MCF 10A (cell line): ENCODE results near the gene CDKL1. TPM values are rescaled to one million over a fixed set of nuclear protein-coding genes. Genes with fewer than 3 reads are reported as not detected.
"Not testable (repeated sequence)": the region's sequence is repeated elsewhere in the genome, so short reads cannot be mapped to it uniquely, and the experiment has no call there.

Source experiments
- BruUV-seq: library from RNA; stranded (reverse); fragments of 400-500 nt; replicated peaks from 2 replicates; lab custom pipeline; 2021; lab: Mats Ljungman, UMichigan
- CTCF ChIA-PET: fragments of 300-600 bp; sonication (Branson Sonifier 250); formaldehyde crosslinking; extraction: SDS; loops from one replicate; lab custom pipeline; 2021; ENCODE audit warnings: antibody characterized with exemption, inconsistent platforms; lab: Yijun Ruan, JAX
- POLR2A ChIA-PET: fragments of 300-600, 350-650 bp; sonication (Branson Sonifier 250); formaldehyde crosslinking; extraction: SDS; loops from one replicate; lab custom pipeline; 2020; ENCODE audit warnings: antibody characterized with exemption, inconsistent platforms; lab: Yijun Ruan, JAX
- DNase-seq: peaks from one replicate; pipeline ENCODE4 v3.0.0-alpha.2; 2018; ENCODE audit not compliant: unreplicated experiment
- H3K27ac Mint-ChIP-seq: one replicate; pipeline ENCODE4 v1.8.0; 2022; ENCODE audit warnings: mild to moderate bottlenecking, low read depth, mixed read lengths; ENCODE audit not compliant: unreplicated experiment
- H3K27me3 Mint-ChIP-seq: one replicate; pipeline ENCODE4 v1.8.0; 2022; ENCODE audit warnings: mixed read lengths; ENCODE audit not compliant: insufficient read depth, unreplicated experiment
- H3K36me3 Mint-ChIP-seq: one replicate; pipeline ENCODE4 v1.8.0; 2022; ENCODE audit warnings: mild to moderate bottlenecking, moderate library complexity, mixed read lengths; ENCODE audit not compliant: insufficient read depth, unreplicated experiment
- H3K4me1 Mint-ChIP-seq: one replicate; pipeline ENCODE4 v1.8.0; 2022; ENCODE audit warnings: mixed read lengths; ENCODE audit not compliant: insufficient read depth, unreplicated experiment
- H3K4me3 Mint-ChIP-seq: one replicate; pipeline ENCODE4 v1.8.0; 2022; ENCODE audit warnings: mild to moderate bottlenecking, moderate library complexity, mixed read lengths; ENCODE audit not compliant: unreplicated experiment
- H3K9me3 Mint-ChIP-seq: one replicate; pipeline ENCODE4 v1.8.0; 2022; ENCODE audit warnings: mixed read lengths; ENCODE audit not compliant: unreplicated experiment
- intact Hi-C: fragments of 100-400 bp; cut with micrococcal nuclease; formaldehyde crosslinking; loops from 2 replicates; pipeline ENCODE4 v1.14.1; 2022
- total RNA-seq: library from RNA; stranded (reverse); gene quantifications from 2 replicates; pipeline ENCODE4 v1.2.3, GENCODE V29; 2022
- TF ChIP-seq, protein P1 (sequence below): fragments of 200-600 bp; IDR thresholded peaks from one replicate; pipeline ENCODE4 v1.8.0; 2022; ENCODE audit warnings: antibody characterized with exemption, mild to moderate bottlenecking; ENCODE audit not compliant: unreplicated experiment

Gene CDKL1
- total RNA-seq, 1 experiment from 2014 or later: 26.3 TPM

DNA sequence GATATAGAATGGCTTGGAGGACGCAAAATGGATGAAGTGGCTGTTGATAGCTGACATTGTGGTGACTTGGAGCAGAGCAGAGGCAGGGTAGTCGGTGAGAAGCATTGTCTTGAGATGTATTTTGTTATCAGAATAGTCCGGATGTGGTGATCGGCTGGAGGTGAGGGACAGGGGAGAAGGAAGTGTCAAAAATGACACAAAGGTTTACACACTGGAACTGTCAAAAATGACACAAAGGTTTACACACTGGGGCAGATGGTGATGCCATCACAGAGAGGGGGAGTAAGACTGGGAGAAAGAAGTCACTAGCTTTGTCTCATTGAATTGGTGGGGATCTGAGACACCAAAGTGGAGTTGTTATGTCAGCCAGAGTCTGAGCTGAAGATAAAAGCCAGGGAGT is 30.1 kb downstream of the CDKL1 start:
- no TSS peak for BruUV-seq
- intact Hi-C loops: no loop called here
- TF ChIP-seq, protein P1, sequence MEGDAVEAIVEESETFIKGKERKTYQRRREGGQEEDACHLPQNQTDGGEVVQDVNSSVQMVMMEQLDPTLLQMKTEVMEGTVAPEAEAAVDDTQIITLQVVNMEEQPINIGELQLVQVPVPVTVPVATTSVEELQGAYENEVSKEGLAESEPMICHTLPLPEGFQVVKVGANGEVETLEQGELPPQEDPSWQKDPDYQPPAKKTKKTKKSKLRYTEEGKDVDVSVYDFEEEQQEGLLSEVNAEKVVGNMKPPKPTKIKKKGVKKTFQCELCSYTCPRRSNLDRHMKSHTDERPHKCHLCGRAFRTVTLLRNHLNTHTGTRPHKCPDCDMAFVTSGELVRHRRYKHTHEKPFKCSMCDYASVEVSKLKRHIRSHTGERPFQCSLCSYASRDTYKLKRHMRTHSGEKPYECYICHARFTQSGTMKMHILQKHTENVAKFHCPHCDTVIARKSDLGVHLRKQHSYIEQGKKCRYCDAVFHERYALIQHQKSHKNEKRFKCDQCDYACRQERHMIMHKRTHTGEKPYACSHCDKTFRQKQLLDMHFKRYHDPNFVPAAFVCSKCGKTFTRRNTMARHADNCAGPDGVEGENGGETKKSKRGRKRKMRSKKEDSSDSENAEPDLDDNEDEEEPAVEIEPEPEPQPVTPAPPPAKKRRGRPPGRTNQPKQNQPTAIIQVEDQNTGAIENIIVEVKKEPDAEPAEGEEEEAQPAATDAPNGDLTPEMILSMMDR: no peak
- POLR2A ChIA-PET: interaction anchor here (0.6 kb wide), 1 partner anchor 540 kb away, joined by 3 read pairs; no protein-coding TSS in a partner anchor
- Mint-ChIP-seq H3K27ac (no peak overlapping the region), H3K4me1 (peaks cover 20% of the 10 kb centered on the region), H3K9me3 (no peaks in the 10 kb centered on the region), H3K4me3 (no peak overlapping the region), H3K27me3 (no peaks in the 10 kb centered on the region), H3K36me3 (peaks cover 6% of the 10 kb centered on the region)
- DNase-seq: no peak
- CTCF ChIA-PET: no interaction called here

DNA sequence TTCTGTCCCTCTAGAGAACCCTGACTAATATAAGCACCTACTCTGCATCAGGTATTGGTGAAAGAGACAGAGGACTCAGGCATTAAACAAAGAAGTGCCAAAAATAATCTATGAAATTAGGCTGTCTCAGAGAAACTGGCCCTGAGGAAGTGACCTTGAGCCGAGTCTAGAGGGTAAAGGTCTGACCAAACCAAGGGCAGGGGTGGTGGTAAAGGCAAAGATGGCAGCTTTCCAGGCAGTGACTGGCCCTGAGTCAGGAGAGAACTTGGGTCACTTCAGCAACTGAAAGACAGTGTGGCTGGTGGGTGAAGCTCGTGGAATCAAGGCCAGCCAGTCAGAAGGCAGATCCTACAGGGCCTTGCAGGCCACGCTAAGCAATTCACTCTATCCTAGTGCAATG is 30.6 kb downstream of the CDKL1 start:
- intact Hi-C loops: no loop called here
- Mint-ChIP-seq H3K27ac (no peak overlapping the region), H3K9me3 (no peaks in the 10 kb centered on the region), H3K36me3 (peaks cover 6% of the 10 kb centered on the region), H3K4me1 (peaks cover 21% of the 10 kb centered on the region), H3K4me3 (no peak overlapping the region), H3K27me3 (no peaks in the 10 kb centered on the region)
- TF ChIP-seq, protein P1: no peak
- BruUV-seq: no TSS peak
- no peak for DNase-seq
- ChIA-PET CTCF (interaction anchor here (0.6 to 1.6 kb wide), 3 partner anchors 9 to 54 kb away, joined by 3 read pairs; partner anchors contain the start of genes DMAC2L and L2HGDH), POLR2A (interaction anchor here (0.6 to 1.0 kb wide), 3 partner anchors 22 to 539 kb away, joined by 3 read pairs; no protein-coding TSS in a partner anchor)

DNA sequence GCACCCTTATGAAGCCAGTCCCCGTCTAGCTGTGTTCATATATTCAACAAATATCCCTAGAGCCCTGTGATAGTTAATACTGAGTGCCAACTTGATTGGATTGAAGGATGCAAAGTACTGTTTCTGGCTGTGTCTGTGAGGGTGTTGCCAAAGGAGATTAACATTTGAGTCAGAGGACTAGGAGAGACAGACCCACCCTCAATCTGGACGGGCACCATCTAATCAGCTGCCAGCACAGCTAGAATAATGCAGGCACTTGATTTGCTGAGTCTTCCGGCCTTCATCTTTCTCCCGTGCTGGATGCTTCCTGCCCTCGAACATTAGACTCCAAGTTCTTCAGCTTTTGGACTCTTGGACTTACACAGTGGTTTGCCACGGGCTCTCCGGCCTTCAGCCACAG is 31.1 kb downstream of the CDKL1 start:
- peaks cover 26% of the 10 kb centered on the region for H3K4me1 Mint-ChIP-seq
- POLR2A ChIA-PET: interaction anchor here (0.6 to 1.0 kb wide), 4 partner anchors 22 to 490 kb away, joined by 3 read pairs; no protein-coding TSS in a partner anchor

DNA sequence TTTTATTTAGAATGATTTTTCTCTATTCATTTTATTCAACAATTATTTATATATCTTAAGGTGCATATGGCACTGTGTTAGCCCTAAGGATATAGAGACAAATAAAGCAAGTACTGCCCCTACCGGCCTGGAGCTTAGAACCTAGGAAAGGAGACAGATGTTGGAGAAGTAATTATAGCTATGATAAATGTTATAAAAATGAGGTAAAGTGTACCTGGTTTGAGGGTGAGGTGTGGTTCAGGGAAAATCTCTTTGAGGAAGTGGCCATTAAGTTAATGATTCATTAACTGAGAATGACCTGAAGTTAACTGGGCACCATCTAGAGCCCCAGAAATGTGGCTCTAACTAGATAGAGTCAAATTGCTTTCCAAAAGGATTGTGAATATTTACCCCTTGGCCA is 31.9 kb downstream of the CDKL1 start:
- no TSS peak for BruUV-seq
- Mint-ChIP-seq H3K9me3 (no peaks in the 10 kb centered on the region), H3K27me3 (no peaks in the 10 kb centered on the region), H3K4me3 (no peak overlapping the region), H3K4me1 (peaks cover 26% of the 10 kb centered on the region), H3K27ac (no peak overlapping the region), H3K36me3 (peaks cover 6% of the 10 kb centered on the region)
- TF ChIP-seq, protein P1: no peak
- ChIA-PET POLR2A (interaction anchor here (0.7 to 0.9 kb wide), 3 partner anchors 22 to 236 kb away, joined by 3 read pairs; no protein-coding TSS in a partner anchor), CTCF (interaction anchor here (0.6 to 1.6 kb wide), 4 partner anchors 8 to 50 kb away, joined by 3 to 4 read pairs (median 3); no protein-coding TSS in a partner anchor)
- intact Hi-C loops: no loop called here
- DNase-seq: no peak

More for the DNA sequence above, 31.1 kb downstream of the CDKL1 start:
- intact Hi-C loops, H3K36me3 Mint-ChIP-seq, BruUV-seq, H3K27ac Mint-ChIP-seq, DNase-seq, H3K27me3 Mint-ChIP-seq, H3K4me3 Mint-ChIP-seq, H3K9me3 Mint-ChIP-seq: not testable (repeated sequence)
- CTCF ChIA-PET: interaction anchor here (0.6 to 1.6 kb wide), 4 partner anchors 9 to 54 kb away, joined by 3 read pairs; partner anchors contain the start of genes DMAC2L and L2HGDH
